HG02610 (cell line): ENCODE measurements around the gene GABRG3.

ENCODE experiments used
- ATAC-seq: cut with Tn5 transposase; IDR thresholded peaks from one replicate; pipeline ENCODE4 v1.9.1; 2021; ENCODE audit warnings: mild to moderate bottlenecking, moderate library complexity; ENCODE audit not compliant: unreplicated experiment

Gene GABRG3

DNA sequence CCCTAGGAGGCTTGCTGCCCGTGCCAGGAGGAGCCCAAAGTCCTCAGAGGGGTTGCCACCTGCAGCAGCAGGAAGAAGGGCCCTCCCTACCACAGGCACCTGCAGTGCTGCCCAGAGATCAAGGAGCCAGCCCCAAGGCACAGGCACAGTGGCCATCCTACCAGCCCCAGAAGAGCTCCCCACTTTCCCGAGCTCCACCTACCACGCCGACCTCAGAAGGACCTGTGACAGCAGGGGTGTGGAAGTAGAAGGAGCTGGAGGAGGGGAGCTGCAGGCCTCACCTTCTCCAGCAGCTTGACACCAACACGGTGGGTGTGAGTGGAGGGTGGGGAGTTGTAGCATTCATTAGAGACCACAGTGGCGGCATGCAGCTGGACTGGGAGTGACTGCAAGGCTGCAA lies 485.8 kb downstream of the GABRG3 start:
- no peak for ATAC-seq

DNA sequence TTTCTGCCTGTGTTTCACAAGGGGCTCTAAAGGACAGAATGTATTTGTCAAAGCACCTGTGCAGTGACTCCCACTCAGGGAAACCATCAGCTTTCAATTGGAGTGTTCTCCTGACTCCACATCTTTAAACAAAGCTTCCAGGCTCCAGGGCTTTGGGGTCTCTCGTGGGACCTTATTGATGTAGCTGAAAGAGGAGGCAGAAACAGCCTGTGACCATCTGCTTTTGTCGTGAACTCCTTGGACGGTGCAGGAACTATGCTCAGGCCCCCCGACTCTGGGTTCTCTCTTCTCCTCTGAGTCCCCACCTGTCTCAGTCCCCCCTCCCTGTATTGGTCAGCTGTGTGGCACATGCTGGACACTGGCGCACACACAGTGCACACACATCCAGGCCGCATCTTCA lies 486.8 kb downstream of the GABRG3 start:
- ATAC-seq = no peak

DNA sequence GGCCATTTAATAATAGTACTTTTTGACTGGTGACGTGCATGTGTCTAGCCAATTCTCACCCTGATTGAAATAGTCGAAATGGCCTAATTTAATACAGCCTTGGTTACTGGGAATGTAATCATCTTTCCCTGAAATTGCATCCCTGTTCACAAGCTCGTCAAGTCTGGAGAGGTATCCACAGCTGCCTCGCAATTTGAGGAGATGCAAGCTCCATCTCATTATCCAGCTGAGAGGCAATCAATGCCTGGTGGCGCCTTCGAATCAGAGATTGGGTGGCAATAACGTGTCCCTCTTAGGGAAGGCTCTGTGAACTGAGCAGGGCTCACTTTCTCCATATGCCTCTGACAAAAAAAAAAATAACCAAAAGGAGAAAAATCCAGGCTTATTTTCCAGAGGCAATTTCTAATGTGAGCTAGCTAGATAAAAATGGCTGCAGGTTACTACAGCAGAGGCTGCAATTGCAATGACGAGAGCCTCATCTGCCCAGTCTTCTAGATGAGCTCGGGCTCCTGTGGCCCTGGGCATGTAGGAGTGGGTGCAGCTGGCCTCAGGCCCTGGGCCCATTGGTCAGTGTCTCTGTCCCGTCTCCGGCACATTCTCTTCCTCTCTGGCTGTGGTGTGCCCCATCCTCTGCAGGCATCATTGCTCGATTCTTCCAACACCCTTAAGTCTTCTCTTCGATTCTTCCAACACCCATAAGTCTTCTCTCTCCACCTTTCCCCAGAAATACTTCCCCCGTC lies 487.5 kb downstream of the GABRG3 start:
- ATAC-seq = no peak

DNA sequence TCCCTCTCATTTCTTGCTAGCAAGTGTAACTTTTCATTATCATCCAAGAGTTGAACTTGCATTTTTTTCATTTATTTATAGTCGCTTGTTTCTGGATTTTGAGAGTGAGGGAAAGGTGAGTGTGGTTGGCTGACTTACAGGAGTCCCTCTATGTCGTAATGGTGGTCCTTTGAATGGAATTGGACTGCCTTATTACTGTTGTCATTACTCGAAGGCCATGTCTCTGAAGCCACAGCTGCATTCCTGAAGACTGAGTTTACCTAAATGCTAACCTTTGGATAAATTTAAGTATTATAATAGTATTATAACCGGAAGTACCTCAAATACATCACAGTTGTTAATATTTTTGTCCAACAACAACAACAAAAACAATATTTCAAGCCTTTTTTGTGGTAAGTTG lies 488.9 kb downstream of the GABRG3 start:
- ATAC-seq = no peak

DNA sequence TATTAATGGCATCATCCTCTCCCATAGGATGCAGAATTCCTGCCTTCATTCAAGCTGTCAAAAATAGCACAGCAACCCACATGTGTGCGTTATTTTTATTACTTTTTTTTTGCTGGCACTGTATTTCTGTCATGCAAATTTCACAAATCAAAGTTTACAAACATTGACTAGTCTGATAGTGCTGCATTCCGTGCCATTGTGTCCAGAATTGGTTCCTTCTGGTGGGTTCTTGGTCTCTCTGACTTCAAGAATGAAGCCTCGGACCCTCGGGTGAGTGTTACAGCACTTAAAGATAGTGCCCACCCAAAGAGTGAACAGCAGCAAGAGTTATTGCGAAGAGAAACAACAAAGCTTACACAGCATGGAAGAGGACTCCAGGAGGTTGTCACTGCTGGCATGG lies 490.2 kb downstream of the GABRG3 start:
- no peak for ATAC-seq

DNA sequence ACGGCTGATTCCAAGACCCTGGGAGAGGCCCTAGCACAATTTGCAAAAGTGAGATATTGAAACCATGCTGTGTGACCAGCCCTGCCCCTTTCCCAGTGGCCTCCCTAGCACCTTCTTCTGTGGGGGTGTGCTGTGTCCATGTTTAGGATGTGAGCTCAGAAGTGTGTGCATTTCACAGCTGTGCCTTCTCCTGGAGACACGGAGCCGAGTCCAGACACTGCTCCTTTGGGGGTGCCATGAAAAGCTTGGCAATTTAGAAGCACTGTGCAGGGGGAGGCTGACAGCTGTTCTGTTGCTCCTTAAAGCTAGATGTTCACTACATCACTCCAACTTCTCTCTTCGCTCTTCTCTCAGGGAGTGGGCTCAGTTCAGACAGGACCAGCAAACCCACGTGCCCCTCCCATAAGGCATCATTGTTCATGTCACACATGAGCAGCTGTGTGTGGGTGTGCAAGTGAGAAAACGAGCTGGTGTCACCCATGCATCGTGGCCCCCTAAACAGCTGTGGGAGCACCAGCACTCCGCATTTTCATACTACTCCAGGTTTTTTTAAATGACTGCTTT lies 492.6 kb downstream of the GABRG3 start:
- no peak for ATAC-seq

DNA sequence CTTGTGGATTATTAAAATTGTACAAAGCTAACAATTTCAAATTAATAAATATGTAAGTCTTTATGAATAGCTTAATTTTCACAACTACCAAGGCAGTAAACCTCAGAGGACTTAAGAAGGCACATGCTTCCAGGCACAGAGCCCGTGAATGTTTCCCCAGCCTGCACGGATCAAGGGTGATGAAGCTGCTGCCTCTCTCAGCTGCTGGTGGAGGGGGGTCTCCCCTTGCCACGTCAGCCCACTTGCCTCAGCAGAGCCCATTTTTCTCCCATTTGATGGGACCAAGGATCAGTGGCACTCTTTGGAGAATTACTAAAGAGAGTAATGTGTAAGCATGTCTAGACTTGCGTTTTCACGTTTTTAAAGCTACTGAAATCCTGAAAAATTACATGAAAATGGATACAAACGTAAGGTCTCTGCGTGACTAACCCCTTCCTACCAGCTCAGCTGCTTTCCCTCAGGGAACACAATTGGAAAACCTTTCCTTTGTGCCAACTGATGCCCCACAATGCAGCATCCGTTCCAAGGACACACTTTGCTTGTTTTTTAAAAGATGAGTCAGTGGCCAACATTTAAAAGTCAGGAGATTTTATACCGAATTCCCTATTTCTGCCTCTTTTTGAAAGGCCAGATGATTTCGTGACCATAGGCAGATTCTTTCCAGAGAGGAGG lies 494.1 kb downstream of the GABRG3 start:
- no peak for ATAC-seq

DNA sequence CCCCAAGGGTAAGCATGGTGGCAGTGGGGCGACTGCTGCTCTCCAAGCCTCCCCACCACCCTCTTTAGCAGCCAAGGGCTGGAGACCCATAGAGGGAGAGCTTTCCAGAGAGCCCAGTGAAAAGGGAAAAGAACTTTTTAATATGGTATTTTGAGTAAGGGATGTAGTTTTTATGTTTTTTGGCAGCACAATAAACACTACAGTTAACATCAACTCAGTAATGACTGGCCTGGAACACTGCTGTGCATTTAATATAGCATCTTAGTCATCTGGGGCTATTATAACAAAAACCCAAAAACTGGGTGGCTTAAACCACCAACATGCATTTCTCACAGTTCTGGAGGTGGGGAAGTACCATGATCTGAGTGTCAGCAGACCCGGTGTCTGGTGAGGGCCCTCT lies 495.8 kb downstream of the GABRG3 start:
- ATAC-seq = no peak

DNA sequence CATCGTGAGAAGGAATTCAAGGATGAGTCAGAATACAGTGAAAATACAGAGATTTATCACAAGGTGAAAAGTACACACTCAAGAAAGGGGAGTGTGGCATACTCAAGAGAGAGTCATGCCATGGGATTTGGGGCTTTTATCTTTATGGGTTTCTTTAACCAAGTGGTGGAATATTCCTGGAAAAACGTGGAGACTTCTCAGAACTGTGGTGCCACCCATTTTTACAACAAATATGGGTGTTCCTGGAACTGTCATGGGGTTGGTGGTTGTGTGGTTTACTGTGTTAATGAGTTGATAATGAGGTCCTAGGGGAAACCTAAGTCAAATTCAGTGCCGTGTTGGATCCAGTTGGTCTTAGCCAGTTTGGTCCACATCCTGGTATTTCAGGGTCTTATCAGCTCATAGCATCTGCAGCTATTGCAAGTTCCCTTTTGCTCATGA lies 497.2 kb downstream of the GABRG3 start:
- no peak for ATAC-seq

DNA sequence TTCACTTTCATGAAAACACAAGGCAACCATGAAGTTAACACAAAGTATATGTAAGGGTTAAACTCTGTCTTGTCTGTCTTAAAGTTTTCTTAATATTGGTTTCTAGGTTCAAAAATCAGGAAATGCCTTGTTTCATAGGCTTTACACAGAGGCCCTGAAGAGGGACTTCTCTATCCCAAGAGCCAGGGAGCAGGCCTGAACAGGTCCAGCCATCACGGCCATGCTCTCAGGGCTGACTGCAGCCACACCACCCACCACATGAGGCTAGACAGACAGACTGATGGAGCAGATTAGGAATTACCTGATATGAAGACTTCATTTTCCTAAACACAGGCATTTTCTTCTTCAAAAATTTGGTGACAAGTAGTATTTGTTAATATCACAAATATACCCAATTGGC lies 502.9 kb downstream of the GABRG3 start:
- ATAC-seq = no peak

DNA sequence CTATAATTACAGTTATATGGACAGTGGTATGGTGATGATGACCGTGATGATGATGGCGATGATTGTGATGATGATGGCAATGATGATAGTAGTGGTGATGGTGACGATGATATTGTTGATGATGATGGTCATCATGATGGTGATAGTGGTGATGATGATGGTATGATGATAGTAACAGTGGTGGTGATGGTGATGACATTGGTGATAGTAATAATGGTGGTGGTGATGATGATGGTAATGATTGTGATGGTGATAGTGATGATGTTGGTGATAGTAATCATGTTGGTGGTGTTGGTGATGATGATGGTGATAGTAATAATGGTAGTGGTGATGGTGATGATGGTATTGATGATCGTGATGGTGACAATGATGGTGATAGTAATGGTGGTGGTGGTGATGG lies 504.4 kb downstream of the GABRG3 start:
- no peak for ATAC-seq

DNA sequence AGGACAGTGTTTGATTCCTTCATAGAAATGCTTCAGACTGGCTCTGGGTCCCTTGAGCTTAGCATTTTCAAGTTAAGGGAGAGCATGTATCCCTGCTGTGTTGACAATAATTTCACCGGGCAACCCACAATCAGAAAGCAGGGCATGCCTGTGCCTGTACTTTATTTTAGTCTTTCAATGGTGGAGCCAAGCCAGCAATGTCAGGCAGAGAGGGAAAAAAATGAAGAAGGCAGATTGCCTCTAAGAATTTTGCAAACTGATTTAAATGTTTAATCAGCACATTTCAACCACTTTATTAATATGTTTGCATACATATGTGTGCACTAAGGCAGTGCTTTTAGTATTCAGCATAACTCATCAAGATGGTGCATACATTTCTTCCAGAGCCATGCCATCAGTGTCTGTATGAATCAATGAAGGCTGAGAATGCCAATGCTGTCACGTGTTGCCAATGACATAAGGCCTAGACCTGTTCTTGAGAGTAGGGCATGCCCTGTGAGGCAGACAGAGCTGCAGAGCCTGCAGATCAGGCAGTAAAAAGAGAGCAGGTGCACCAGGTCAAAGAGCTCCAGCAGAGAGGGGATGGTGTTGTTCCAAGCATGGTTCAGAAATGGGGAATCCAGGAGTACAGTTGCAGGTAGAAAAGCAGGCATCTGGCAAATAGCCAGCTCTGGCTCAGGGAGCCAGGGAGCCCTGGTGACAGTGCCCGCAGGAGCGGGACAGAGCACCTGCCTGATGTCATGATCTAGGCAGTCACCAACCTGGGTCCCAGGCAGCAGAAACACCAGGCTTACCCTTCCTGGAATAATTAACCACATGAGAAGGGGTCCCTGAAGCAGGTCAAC lies 508.5 kb downstream of the GABRG3 start:
- no peak for ATAC-seq

DNA sequence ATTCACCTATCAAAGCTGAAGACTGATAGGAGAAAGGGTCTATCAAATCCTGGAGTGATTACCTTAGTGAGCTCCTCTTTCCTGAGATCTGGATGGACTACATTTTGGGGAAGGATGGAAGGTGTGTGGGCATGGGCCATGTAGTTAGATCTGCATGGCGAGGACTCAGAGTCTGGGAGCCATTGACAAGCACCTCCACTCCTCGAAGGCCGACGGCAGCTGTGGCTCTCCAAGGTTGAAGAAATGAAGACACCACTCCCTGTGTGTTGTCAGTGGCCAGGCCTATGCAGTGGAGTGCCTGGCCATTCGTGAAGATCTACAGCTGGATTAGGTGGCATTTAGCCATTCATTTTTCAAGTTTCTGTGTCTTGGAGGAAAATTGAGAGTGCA lies 509.2 kb downstream of the GABRG3 start:
- ATAC-seq = no peak

DNA sequence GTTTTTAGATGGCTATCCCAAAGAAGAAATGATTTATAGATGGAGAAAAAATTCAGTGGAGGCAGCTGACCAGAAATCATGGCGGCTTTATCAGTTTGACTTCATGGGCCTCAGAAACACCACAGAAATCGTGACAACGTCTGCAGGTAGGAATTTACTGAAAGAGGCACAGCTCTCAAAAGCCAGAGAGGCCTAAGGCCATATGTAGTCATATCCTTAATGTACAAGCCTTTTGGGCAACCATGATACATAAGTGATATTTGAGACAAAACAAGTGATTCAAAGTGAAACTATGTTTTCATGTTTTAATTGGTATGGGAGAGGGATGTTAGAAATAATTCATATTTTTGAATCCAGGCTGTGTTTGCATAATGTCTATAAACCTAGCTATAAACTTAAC lies 509.7 kb downstream of the GABRG3 start:
- ATAC-seq = no peak

DNA sequence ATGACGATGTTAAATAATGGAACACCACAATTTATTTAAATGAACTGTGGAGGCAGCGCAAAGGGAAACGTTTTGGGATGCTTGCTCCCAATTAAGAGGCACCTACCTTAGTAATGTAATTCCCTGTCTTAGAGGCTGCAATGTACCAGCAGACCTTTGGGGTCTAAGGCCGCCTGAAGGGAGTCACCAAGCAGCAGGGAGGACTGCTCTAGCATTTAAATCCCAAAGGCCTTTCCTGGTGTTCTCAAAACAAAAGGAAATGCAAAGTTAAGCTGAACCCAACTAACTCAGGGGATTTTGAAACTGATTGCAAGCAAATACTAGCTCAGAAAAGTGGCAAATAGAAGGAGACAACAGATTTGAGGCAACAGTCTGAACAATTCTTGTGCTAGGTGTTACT lies 510.8 kb downstream of the GABRG3 start:
- no peak for ATAC-seq

DNA sequence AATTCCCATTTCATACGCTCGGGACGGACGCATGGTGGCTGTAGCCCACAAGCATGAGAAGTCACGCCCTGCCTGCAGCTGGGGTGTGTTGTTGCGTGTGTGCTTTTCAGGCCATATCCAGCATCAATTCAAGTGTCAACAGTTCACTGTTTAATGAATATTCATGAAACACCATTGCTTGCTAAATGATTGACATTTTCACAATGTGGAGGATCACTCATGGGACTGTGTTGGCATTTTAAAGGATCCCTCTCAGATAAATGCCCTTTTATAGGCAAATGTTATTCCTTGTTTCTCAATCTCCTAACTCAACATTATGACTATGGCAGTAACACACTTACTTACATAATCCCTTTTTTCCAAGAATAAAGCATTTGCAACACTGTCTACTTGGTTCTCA lies 511.3 kb downstream of the GABRG3 start:
- no peak for ATAC-seq

DNA sequence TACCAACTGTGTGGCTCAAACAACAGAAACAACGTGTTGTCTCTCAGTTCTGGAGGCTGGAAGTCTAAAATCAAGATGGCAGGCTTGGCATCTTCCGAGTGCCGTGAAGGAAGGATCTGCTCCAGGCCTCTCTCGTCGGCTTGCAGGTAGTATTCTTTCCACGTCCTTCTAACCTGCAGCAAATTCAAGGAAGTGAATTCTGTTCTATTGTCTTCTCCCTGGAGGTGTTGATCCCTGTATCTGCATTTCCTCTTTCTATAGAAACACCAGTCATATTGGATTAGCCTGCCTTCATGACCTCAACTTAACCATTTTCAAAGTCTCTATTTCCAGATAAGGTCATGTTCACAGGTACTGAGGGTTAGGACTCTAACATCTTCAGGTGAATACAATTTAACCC lies 512.1 kb downstream of the GABRG3 start:
- no peak for ATAC-seq

DNA sequence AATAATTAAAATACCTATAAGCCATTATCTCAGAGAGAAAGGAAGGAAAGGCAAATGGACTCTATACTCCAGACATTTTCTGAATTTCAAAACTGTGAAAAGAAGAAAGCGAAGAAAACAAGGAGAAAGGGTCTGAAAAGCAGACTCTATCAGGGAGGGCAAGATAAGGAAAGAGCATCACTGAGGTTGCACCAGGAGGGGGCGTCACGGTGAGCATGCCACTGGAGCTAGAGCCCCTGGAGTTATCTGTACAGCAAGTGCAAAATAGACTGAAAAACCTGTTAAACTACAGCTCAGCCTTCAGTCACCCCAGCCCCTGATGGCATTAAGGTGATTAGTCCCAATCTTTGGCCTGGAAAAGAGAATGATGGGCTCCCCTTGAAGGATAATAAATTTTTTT lies 514.3 kb downstream of the GABRG3 start:
- ATAC-seq = no peak

DNA sequence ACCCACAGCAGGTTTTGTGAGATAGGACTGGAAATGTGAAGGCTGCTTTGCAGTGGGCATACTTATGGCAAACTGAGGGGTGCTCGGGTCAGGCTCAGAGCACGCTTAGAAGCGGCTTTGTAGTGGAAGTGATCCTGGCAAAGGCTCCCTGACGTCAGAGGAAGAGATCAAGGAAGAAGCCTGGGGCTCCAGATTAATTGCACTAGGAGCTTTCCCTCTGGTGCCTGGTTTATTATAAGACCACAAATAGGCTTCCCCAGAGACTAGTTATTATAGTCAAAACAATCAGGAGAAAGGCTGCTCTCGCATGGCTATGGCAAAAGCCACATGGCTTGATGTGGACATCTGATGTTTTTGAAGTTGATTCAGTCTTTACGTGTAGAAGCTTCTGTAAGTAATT lies 515.1 kb downstream of the GABRG3 start:
- no peak for ATAC-seq

DNA sequence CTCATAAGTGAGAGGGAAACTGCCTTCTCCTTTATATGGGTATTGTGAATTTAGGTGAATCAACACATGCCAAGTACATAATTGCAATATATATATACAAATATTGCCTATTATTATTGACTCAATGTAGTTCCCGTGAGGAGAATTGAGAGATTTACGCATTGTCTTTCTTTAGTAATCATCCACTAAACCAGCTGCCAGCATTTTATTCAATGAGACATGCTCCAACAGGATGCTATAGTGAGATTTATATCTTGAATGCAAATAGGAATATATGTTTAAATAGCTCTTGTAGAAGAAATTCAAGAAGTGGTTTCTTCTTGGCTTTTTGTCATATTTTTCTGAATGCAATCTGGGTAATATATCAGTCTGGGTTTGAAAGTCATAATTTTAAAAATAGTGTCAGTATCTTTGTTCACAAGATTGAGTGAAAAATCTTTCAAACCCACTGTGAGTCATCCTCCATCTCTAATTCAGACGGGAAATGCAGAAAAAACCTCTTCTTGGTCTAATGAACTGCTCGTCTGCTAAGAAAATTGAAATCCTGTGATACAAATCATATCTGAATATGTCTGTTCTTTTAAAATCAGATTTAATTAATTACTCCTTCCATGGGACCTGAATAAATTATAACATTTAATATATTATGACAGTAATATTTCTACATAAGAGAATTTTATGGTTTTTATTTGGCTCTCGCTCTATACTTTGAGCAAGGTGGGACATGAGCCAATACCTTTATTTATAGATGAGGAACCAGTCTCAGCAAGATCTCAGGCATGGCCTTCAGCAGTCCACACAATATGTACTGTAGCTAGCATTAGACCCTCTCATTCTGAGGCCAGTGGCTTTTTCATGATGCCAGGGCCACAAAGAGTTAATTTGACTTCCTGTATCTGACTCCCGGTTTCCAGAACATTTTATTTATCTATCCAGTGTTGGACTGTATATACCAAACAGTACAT lies 516.0 kb downstream of the GABRG3 start:
- ATAC-seq = no peak
